Measurements from ENCODE around the gene WIZ. TPM values are rescaled to one million over a fixed set of nuclear protein-coding genes. Genes with fewer than 3 reads are reported as not detected.

WIZ gene
- total and polyA plus RNA-seq, 2 of the 4 experiments (the other 2 are of a cell fraction): 0.90 to 27.1 TPM

DNA sequence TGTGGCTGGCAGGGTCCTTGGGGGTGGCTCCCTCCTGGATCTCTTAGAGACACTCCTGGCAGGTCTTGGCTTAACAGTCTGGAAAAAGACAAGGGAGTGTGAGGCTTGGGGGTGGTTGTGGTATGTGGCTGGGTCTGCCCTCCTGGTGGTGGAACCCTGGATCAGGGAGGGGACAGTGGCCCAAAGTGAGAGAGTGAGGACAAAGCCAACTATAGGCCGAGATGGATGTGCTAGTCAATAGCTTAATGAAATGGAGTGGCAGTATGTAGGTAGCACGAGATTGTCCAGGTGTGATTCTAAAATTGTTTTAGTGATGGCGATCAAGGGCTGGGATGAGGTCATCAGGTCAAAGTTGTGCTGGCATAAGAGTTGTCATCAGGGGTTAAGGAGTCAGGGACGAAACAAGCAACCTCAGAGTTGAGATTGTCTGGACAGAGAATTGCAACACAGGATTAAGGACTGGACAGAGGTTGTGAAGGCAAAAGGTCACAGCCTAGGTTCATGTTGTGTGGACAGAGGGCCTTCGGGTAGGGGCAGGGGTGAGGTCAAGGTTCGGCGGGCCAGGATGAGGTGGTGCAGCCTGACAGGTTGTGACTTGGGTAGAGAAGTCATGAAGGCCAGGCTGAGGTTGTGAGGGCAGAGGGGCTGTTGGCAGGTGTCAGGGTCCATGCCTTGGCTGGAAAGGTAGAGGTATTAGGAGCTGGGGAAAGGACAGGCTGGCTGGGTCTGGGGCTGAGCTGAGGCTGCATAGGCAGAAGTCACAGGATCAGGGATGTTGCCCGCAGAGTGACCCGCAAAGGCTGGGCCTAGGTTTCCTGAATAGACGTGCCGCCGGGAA lies 19.1 kb upstream of the WIZ start:
- H3K4me3 ChIP-seq (ENCODE audit: insufficient read depth, low read depth, low read length): no peak overlapping the region
- no peaks in the 10 kb centered on the region for H3K36me3 ChIP-seq (ENCODE audit: control insufficient read depth, insufficient read depth, low read length)
- no peak overlapping the region for H3K23ac ChIP-seq (ENCODE audit: low read depth, low read length)
- no peaks in the 10 kb centered on the region; the same call in 1 of the 2 replicates for H3K4me1 ChIP-seq (ENCODE audit: control insufficient read depth, insufficient read depth, low read length)
- no peak overlapping the region for H3K4ac ChIP-seq (ENCODE audit: low read depth, low read length)
- H2AK9ac ChIP-seq (replicated peaks; ENCODE audit: low read depth, low read length, poor library complexity): no peak overlapping the region
- dilution Hi-C loops (cut with HindIII; ENCODE audit: low sequenced_read_pairs, unreplicated experiment): no loop called here
- no peaks in the 10 kb centered on the region for H3K79me1 ChIP-seq (ENCODE audit: low read depth in 1 of 2, low read length in 2 of 2)
- H2AFZ ChIP-seq (replicated peaks; ENCODE audit: low read length, poor library complexity): no peak overlapping the region
- H3K18ac ChIP-seq (ENCODE audit: low read depth, low read length): no peak overlapping the region
- peaks cover 21% of the 10 kb centered on the region for H3K27me3 ChIP-seq (ENCODE audit: control insufficient read depth, insufficient read depth, low read length)
- no peak for ATAC-seq (ENCODE audit: low read depth)
- H3K9me3 ChIP-seq (ENCODE audit: control insufficient read depth, insufficient read depth, low read length): no peaks in the 10 kb centered on the region
- no peak overlapping the region for H3K4me2 ChIP-seq (ENCODE audit: low read depth, low read length)
- in situ Hi-C loops (cut with MboI; ENCODE audit: low sequenced_read_pairs): loop anchor here (5.0 kb wide), 1 partner anchor 83 kb away; no protein-coding TSS in a partner anchor
- no peak overlapping the region for H4K91ac ChIP-seq (ENCODE audit: insufficient read depth, low read depth, low read length)
- H3K56ac ChIP-seq (ENCODE audit: extremely low read depth, insufficient read depth, low read length): no peak overlapping the region
- no peaks in the 10 kb centered on the region for H4K20me1 ChIP-seq (ENCODE audit: insufficient read depth, low read length)
- POLR2A ChIA-PET (ENCODE audit: unreplicated experiment): no interaction called here
- no peak overlapping the region for H3K14ac ChIP-seq (replicated peaks; ENCODE audit: low read depth, low read length)
- no peak overlapping the region for H2BK5ac ChIP-seq (ENCODE audit: low read depth, low read length, poor library complexity, severe bottlenecking)
- H4K8ac ChIP-seq (ENCODE audit: low read depth in 2 of 2, low read length in 2 of 2): no peak overlapping the region
- BruUV-seq (replicated peaks): no TSS peak
- intact Hi-C loops (cut with micrococcal nuclease): no loop called here
- no peak overlapping the region for H2BK15ac ChIP-seq (ENCODE audit: low read depth, low read length)
- CTCF ChIA-PET: no interaction called here
- no peak for DNase-seq
- no peak overlapping the region for H2AK5ac ChIP-seq (ENCODE audit: low read depth, low read length)
- no peak overlapping the region for H3K27ac ChIP-seq (ENCODE audit: insufficient read depth, low read length)
- no peaks in the 10 kb centered on the region for H3K9me1 ChIP-seq (ENCODE audit: insufficient read depth, low read length)
- H4K5ac ChIP-seq (ENCODE audit: low read depth, low read length): no peak overlapping the region
- H3K9ac ChIP-seq (ENCODE audit: low read depth, low read length): no peak overlapping the region
- 45% methylated on average over 8 of the region's 12 CpGs; no CpG with 5 or more reads in 1 of the 2 experiments for WGBS, 2 experiments (ENCODE audit: extremely low coverage in 2 of 2, insufficient read length in 1 of 2)
- no peak overlapping the region for H2BK120ac ChIP-seq (ENCODE audit: low read depth, low read length)
- no peak overlapping the region for H2BK20ac ChIP-seq (ENCODE audit: low read depth, low read length)
- TF ChIP-seq POLR2A (IDR thresholded peaks at IDR 0.05; ENCODE audit: low read depth, low read length): no peak
- TF ChIP-seq, protein P1, sequence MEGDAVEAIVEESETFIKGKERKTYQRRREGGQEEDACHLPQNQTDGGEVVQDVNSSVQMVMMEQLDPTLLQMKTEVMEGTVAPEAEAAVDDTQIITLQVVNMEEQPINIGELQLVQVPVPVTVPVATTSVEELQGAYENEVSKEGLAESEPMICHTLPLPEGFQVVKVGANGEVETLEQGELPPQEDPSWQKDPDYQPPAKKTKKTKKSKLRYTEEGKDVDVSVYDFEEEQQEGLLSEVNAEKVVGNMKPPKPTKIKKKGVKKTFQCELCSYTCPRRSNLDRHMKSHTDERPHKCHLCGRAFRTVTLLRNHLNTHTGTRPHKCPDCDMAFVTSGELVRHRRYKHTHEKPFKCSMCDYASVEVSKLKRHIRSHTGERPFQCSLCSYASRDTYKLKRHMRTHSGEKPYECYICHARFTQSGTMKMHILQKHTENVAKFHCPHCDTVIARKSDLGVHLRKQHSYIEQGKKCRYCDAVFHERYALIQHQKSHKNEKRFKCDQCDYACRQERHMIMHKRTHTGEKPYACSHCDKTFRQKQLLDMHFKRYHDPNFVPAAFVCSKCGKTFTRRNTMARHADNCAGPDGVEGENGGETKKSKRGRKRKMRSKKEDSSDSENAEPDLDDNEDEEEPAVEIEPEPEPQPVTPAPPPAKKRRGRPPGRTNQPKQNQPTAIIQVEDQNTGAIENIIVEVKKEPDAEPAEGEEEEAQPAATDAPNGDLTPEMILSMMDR (conservative IDR thresholded peaks at IDR 0.05; ENCODE audit: low read depth, low read length): no peak
- no peak for TF ChIP-seq RAD21 (IDR thresholded peaks at IDR 0.05; ENCODE audit: low read length)
- TF ChIP-seq NFE2L2 (IDR thresholded peaks at IDR 0.05; ENCODE audit: low read depth, low read length): no peak
- TF ChIP-seq BHLHE40 (IDR thresholded peaks at IDR 0.05; ENCODE audit: low read depth, low read length): no peak
- TF ChIP-seq MAFK (IDR thresholded peaks at IDR 0.05; ENCODE audit: low read depth, low read length): no peak
- TF ChIP-seq MXI1 (IDR thresholded peaks at IDR 0.05; ENCODE audit: borderline replicate concordance, low read depth, low read length): no peak
- TF ChIP-seq RFX5 (IDR thresholded peaks at IDR 0.05; ENCODE audit: low read depth, low read length): no peak
- TF ChIP-seq FOS (IDR thresholded peaks at IDR 0.05; ENCODE audit: low read depth, low read length): no peak
- no peak for TF ChIP-seq CEBPB (IDR thresholded peaks at IDR 0.05; ENCODE audit: low read depth, low read length)
- TF ChIP-seq SMC3 (IDR thresholded peaks at IDR 0.05; ENCODE audit: low read depth, low read length): no peak
- TF ChIP-seq CHD1 (IDR thresholded peaks at IDR 0.05; ENCODE audit: low read depth, low read length): no peak
- TF ChIP-seq MAZ (IDR thresholded peaks at IDR 0.05; ENCODE audit: borderline replicate concordance, low read depth, low read length): no peak
- no peak for TF ChIP-seq RCOR1 (IDR thresholded peaks at IDR 0.05; ENCODE audit: insufficient replicate concordance, low read length)
- TF ChIP-seq, protein P2, sequence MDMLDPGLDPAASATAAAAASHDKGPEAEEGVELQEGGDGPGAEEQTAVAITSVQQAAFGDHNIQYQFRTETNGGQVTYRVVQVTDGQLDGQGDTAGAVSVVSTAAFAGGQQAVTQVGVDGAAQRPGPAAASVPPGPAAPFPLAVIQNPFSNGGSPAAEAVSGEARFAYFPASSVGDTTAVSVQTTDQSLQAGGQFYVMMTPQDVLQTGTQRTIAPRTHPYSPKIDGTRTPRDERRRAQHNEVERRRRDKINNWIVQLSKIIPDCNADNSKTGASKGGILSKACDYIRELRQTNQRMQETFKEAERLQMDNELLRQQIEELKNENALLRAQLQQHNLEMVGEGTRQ (IDR thresholded peaks at IDR 0.05; ENCODE audit: low read depth, low read length): no peak

Data from IMR-90 (cell line).